CD4-positive, alpha-beta T cell (primary cell): Measurements from ENCODE around the gene MAN2A1. TPM values are rescaled to one million over a fixed set of nuclear protein-coding genes. Genes with fewer than 3 reads are reported as not detected.

Experiments
- ATAC-seq: fragments of 200-7000 bp; cut with Tn5 transposase; one replicate; pipeline ENCODE4 v1.10.0; 2022; ENCODE audit warnings: mild to moderate bottlenecking; ENCODE audit not compliant: poor library complexity
- CTCF ChIA-PET: fragments of 350-600 bp; sonication (Branson Sonifier 250); formaldehyde crosslinking; loops from one replicate; lab custom pipeline; 2021; ENCODE audit warnings: antibody characterized with exemption, inconsistent platforms; lab: Charles Lee
- POLR2A ChIA-PET: fragments of 350-600 bp; sonication (Branson Sonifier 250); formaldehyde crosslinking; loops from one replicate; lab custom pipeline; 2021; ENCODE audit warnings: antibody characterized with exemption, inconsistent platforms; lab: Charles Lee
- DNase-seq, 14 experiments: peaks; one replicate each; pipeline ENCODE4 v3.0.0-alpha.2; 2013 to 2020; ENCODE audit warnings: mixed read lengths in 2 of 14
- H3K27ac ChIP-seq, 2 donors: one replicate each; pipeline versions ENCODE4 v1.5.1 to v1.7.0; 2013; ENCODE audit warnings: low read length in 2 of 2, low read depth in 1 of 2, mild to moderate bottlenecking in 1 of 2
- H3K27me3 ChIP-seq, 2 experiments: 1 replicate in 1 of 2; 2 replicates in 1 of 2; pipeline versions ENCODE4 v1.6.1 to v1.7.0; 2013; ENCODE audit warnings: low read length in 2 of 2, control low read depth in 1 of 2, mild to moderate bottlenecking in 1 of 2, moderate library complexity in 1 of 2; ENCODE audit not compliant: insufficient read depth in 2 of 2, control insufficient read depth in 1 of 2
- H3K36me3 ChIP-seq: one replicate; pipeline ENCODE4 v1.6.1; 2013; ENCODE audit warnings: low read length, control low read depth; ENCODE audit not compliant: insufficient read depth
- H3K4me1 ChIP-seq: one replicate; pipeline ENCODE4 v1.6.1; 2013; ENCODE audit warnings: low read length, control low read depth; ENCODE audit not compliant: insufficient read depth
- H3K4me3 ChIP-seq: one replicate; pipeline ENCODE4 v1.5.1; 2013; ENCODE audit warnings: mild to moderate bottlenecking, low read length, moderate library complexity
- H3K9me3 ChIP-seq, 2 experiments: 1 replicate in 1 of 2; 2 replicates in 1 of 2; pipeline versions ENCODE4 v1.6.1 to v1.7.0; 2013; ENCODE audit warnings: low read length in 2 of 2, mild to moderate bottlenecking in 2 of 2, control low read depth in 1 of 2, moderate library complexity in 1 of 2; ENCODE audit not compliant: control insufficient read depth in 1 of 2, insufficient read depth in 1 of 2
- H3K27ac Mint-ChIP-seq: one replicate; pipeline ENCODE4 v1.8.0; 2020; ENCODE audit warnings: mixed read lengths
- H3K27me3 Mint-ChIP-seq: one replicate; pipeline ENCODE4 v1.8.0; 2021; ENCODE audit warnings: mixed read lengths
- H3K36me3 Mint-ChIP-seq: one replicate; pipeline ENCODE4 v1.8.0; 2021; ENCODE audit warnings: low read depth, mixed read lengths
- H3K4me1 Mint-ChIP-seq: one replicate; pipeline ENCODE4 v1.8.0; 2021; ENCODE audit warnings: low read depth, mixed read lengths
- H3K4me3 Mint-ChIP-seq: one replicate; pipeline ENCODE4 v1.8.0; 2020; ENCODE audit warnings: mild to moderate bottlenecking, mixed read lengths
- H3K9me3 Mint-ChIP-seq: one replicate; pipeline ENCODE4 v1.8.0; 2020; ENCODE audit warnings: mixed read lengths
- CTCF ChIP-seq: fragments of 200-600 bp; IDR thresholded peaks from one replicate; pipeline ENCODE4 v1.8.0; 2022; ENCODE audit warnings: antibody characterized with exemption, mild to moderate bottlenecking
- intact Hi-C, 2 experiments: fragments of 100-400 bp; cut with DNase I in 1 of 2; cut with micrococcal nuclease in 1 of 2; formaldehyde crosslinking; loops; one replicate each; pipeline versions ENCODE4 v1.15.1 to v1.9.0; 2023 to 2025; cut with DNase I, micrococcal nuclease
- total RNA-seq, 174 experiments: library from RNA in 2 of 174; stranded (reverse) in 2 of 174; gene quantifications; one replicate each; pipeline ENCODE4 v1.2.3 and lab custom pipeline; 2021 to 2026

Gene MAN2A1
- total RNA-seq, 2 experiments from 2014 or later = 50.6 to 52.7 TPM

DNA sequence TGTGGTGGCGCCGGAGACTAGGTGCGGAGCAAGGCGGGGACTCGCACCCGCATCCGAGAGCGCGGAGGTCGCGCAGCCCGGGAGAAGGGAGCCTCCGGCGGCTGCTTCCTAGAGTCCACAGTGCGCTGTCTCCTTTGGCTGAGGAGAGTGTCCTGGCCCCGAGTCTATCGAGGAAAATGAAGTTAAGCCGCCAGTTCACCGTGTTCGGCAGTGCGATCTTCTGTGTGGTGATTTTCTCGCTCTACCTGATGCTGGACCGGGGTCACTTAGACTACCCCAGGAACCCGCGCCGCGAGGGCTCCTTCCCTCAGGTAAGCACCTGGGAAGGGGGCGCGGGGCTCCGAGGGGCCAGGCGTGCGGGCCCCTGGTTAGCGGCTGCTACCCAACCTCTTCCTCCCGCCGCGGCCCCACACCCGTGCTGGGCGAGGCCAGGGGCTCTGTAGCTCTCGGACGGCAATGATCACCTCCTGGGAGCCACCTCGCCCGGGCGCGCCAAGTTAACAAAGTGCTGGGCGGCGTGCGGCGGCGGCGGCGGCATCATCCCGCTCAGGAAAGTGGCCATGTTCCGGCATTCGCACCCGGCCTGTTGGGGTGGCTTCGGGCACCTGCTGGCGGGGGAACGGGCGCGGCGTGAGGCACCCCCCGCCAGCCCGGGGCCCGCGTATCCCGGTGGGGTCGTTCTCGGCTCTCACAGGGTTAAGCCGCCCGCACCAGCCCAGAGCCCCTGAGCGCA lies 681 bp downstream of the MAN2A1 start:
- no peaks in the 10 kb centered on the region for H3K36me3 ChIP-seq
- ATAC-seq = peak; percentile 11
- H3K27me3 Mint-ChIP-seq = no peaks in the 10 kb centered on the region
- H3K4me1 Mint-ChIP-seq = peaks cover 47% of the 10 kb centered on the region
- peak overlapping the region; percentile 87 to 92 for H3K27ac ChIP-seq
- ChIA-PET POLR2A (interaction anchor here (0.5 to 4.2 kb wide), 32 partner anchors 8 to 1308 kb away, joined by 3 to 70 read pairs (median 4); partner anchors contain the start of genes FBXL17, PJA2 and SLC25A46), CTCF (interaction anchor here (0.8 to 1.4 kb wide), 4 partner anchors 9 to 363 kb away, joined by 3 to 4 read pairs (median 3); partner anchors contain the start of gene PJA2)
- peak overlapping the region; percentile 84 for H3K27ac Mint-ChIP-seq
- peaks cover 0 to 8% of the 10 kb centered on the region in 2 experiments for H3K9me3 ChIP-seq
- H3K9me3 Mint-ChIP-seq = no peaks in the 10 kb centered on the region
- intact Hi-C loops = loop anchor here (2.0 to 10.0 kb wide), 8 partner anchors 87 to 1404 kb away; partner anchors contain the start of genes FBXL17 (in 1 of the 2), FER (in 1 of the 2) and WDR36 (in 1 of the 2)
- H3K4me1 ChIP-seq = peaks cover 29% of the 10 kb centered on the region
- peak; percentile 11 to 68 (median 35) for DNase-seq
- TF ChIP-seq CTCF = no peak
- peak overlapping the region; percentile 92 for H3K4me3 ChIP-seq
- peaks cover 10% of the 10 kb centered on the region for H3K36me3 Mint-ChIP-seq
- peak overlapping the region; percentile 91 for H3K4me3 Mint-ChIP-seq
- no peaks in the 10 kb centered on the region for H3K27me3 ChIP-seq

DNA sequence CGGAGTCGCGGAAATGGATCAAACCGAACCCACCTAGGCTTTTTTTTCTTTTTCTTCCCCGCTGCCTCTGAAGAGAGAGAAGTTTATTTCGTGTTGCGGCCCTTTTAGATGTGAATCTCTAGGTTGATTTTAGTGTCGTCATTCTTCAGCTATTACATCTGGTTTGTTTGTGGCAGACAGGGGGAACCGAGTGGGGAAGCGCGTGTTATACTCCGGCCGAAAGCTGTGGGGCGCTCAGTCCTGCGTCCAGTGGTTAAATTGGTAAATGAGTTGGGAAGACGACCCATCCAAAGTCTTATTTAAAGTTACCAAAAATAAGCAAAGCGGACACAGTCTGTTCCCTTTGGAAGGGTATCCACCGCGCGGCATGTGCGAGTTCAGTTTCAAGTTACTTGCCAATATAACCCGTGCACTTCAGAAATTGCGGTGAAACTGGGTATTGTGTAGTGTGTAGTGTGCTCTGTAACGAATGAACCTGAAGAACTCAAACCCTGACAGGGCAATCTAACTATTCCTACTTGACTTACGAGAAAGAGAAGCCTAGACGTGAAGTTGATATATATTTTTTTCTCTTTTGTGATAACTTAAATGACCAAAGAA lies 1.3 kb downstream of the MAN2A1 start:
- peaks cover 53% of the 10 kb centered on the region for H3K4me1 Mint-ChIP-seq
- Histone ChIP-seq H3K4me3 (peak overlapping the region; percentile 92), H3K4me1 (peaks cover 35% of the 10 kb centered on the region), H3K9me3 (peaks cover 0 to 8% of the 10 kb centered on the region in 2 experiments), H3K27me3 (no peaks in the 10 kb centered on the region), H3K36me3 (no peaks in the 10 kb centered on the region), H3K27ac (peak overlapping the region; percentile 87 to 92)
- ChIA-PET POLR2A (interaction anchor here (0.7 to 4.2 kb wide), 17 partner anchors 7 to 1309 kb away, joined by 3 to 70 read pairs (median 4); partner anchors contain the start of genes FBXL17, PJA2 and SLC25A46), CTCF (interaction anchor here (0.8 to 1.4 kb wide), 4 partner anchors 9 to 363 kb away, joined by 3 to 4 read pairs (median 3); partner anchors contain the start of gene PJA2)
- TF ChIP-seq CTCF = peak; percentile 30
- intact Hi-C loops = loop anchor here (2.0 to 10.0 kb wide), 8 partner anchors 86 to 1404 kb away; partner anchors contain the start of genes FBXL17 (in 1 of the 2), FER (in 1 of the 2) and WDR36 (in 1 of the 2)
- H3K9me3 Mint-ChIP-seq = no peaks in the 10 kb centered on the region
- H3K36me3 Mint-ChIP-seq = peaks cover 10% of the 10 kb centered on the region
- H3K27ac Mint-ChIP-seq = peak overlapping the region; percentile 84
- H3K27me3 Mint-ChIP-seq = no peaks in the 10 kb centered on the region
- peak overlapping the region; percentile 91 for H3K4me3 Mint-ChIP-seq
- DNase-seq (peak; percentile 20 to 84 (median 40)), ATAC-seq (peak; percentile 37)

GRCh38 chr5:109691996-109692395 lies 2.3 kb downstream of the MAN2A1 start:
- Histone ChIP-seq H3K27me3 (no peaks in the 10 kb centered on the region), H3K4me1 (peaks cover 40% of the 10 kb centered on the region), H3K36me3 (no peaks in the 10 kb centered on the region), H3K9me3 (peaks cover 0 to 8% of the 10 kb centered on the region in 2 experiments), H3K4me3 (peak overlapping the region; percentile 92), H3K27ac (no peak overlapping the region)
- Mint-ChIP-seq H3K27me3 (no peaks in the 10 kb centered on the region), H3K4me3 (peak overlapping the region; percentile 91), H3K9me3 (no peaks in the 10 kb centered on the region), H3K27ac (peak overlapping the region; percentile 84), H3K36me3 (peaks cover 16% of the 10 kb centered on the region), H3K4me1 (peaks cover 61% of the 10 kb centered on the region)
- POLR2A ChIA-PET = interaction anchor here (0.7 to 4.2 kb wide), 3 partner anchors 49 to 282 kb away, joined by 3 to 47 read pairs (median 4); partner anchors contain the start of gene PJA2
- no peak for DNase-seq
- ATAC-seq = no peak
- intact Hi-C loops = loop anchor here (2.0 to 10.0 kb wide), 8 partner anchors 85 to 1403 kb away; partner anchors contain the start of genes FBXL17 (in 1 of the 2), FER (in 1 of the 2) and WDR36 (in 1 of the 2)
- CTCF ChIA-PET = no interaction called here
- no peak for TF ChIP-seq CTCF
